Hindlimb muscle (tissue), 1 donor: ENCODE results near the gene LAMA3. TPM values are rescaled to one million over a fixed set of nuclear protein-coding genes. Genes with fewer than 3 reads are reported as not detected.
"Not testable (repeated sequence)": the region's sequence is repeated elsewhere in the genome, so short reads cannot be mapped to it uniquely, and the experiment has no call there.

Experiments used
- DNase-seq: peaks from one replicate; pipeline ENCODE4 v3.0.0-alpha.2; 2013
- polyA plus RNA-seq: library from polyadenylated mRNA; unstranded; fragments of 120-200 nt; gene quantifications from one replicate; pipeline ENCODE4 v1.2.1, GENCODE V29; 2013; ENCODE audit not compliant: insufficient read length

Gene LAMA3
- polyA plus RNA-seq, 1 donor = 3.1 TPM

- DNase-seq = no peak
Measured at GRCh38 chr18:23704806-23705205, 15.6 kb downstream of the LAMA3 start.

GRCh38 chr18:23706971-23707640, 17.9 kb downstream of the LAMA3 start:
- no peak for DNase-seq

GRCh38 chr18:23710068-23710527, 20.8 kb downstream of the LAMA3 start:
- DNase-seq = no peak

GRCh38 chr18:23710946-23711345, 21.7 kb downstream of the LAMA3 start:
- DNase-seq = no peak

GRCh38 chr18:23711426-23711825, 22.2 kb downstream of the LAMA3 start:
- no peak for DNase-seq

GRCh38 chr18:23712445-23712844, 23.2 kb downstream of the LAMA3 start:
- no peak for DNase-seq

- DNase-seq = no peak
Measured at GRCh38 chr18:23714576-23714975, 25.3 kb downstream of the LAMA3 start.

GRCh38 chr18:23716079-23716478, 26.8 kb downstream of the LAMA3 start:
- DNase-seq = not testable (repeated sequence)

- no peak for DNase-seq
Measured at GRCh38 chr18:23716516-23716915, 27.3 kb downstream of the LAMA3 start.

- DNase-seq = no peak
Measured at GRCh38 chr18:23716966-23717365, 27.7 kb downstream of the LAMA3 start.

- DNase-seq = no peak
Measured at GRCh38 chr18:23718243-23718720, 29.0 kb downstream of the LAMA3 start.

- DNase-seq = no peak
Measured at GRCh38 chr18:23718731-23719130, 29.5 kb downstream of the LAMA3 start.

- DNase-seq = no peak
Measured at GRCh38 chr18:23719634-23720201, 30.5 kb downstream of the LAMA3 start.

GRCh38 chr18:23721696-23722480, 32.6 kb downstream of the LAMA3 start:
- no peak for DNase-seq

GRCh38 chr18:23722646-23723045, 33.4 kb downstream of the LAMA3 start:
- DNase-seq = no peak

GRCh38 chr18:23723121-23723520, 33.9 kb downstream of the LAMA3 start:
- DNase-seq = no peak

GRCh38 chr18:23724681-23725080, 35.4 kb downstream of the LAMA3 start:
- DNase-seq = no peak

- DNase-seq = no peak
Measured at GRCh38 chr18:23725351-23725750, 36.1 kb downstream of the LAMA3 start.

GRCh38 chr18:23725827-23726661, 36.8 kb downstream of the LAMA3 start:
- DNase-seq = no peak

GRCh38 chr18:23727707-23728493, 38.6 kb downstream of the LAMA3 start:
- DNase-seq = no peak

- DNase-seq = no peak
Measured at GRCh38 chr18:23730857-23731256, 41.6 kb downstream of the LAMA3 start.

GRCh38 chr18:23731861-23732260, 42.6 kb downstream of the LAMA3 start:
- no peak for DNase-seq
